Activated CD8-positive, alpha-beta T cell treated with anti-CD3 and anti-CD28 coated beads for 36 hours (primary cell): ENCODE results near the gene RASIP1. TPM values are rescaled to one million over a fixed set of nuclear protein-coding genes. Genes with fewer than 3 reads are reported as not detected.

Experiments
- ATAC-seq: fragments of 200-7000 bp; cut with Tn5 transposase; one replicate; pipeline ENCODE4 v1.10.0; 2021; ENCODE audit warnings: mild to moderate bottlenecking, moderate library complexity
- CTCF ChIA-PET: fragments of 350-600 bp; sonication (Branson Sonifier 250); formaldehyde crosslinking; loops from one replicate; lab custom pipeline; 2021; ENCODE audit warnings: antibody characterized with exemption; lab: Charles Lee
- POLR2A ChIA-PET: fragments of 350-600 bp; sonication (Branson Sonifier 250); formaldehyde crosslinking; loops from one replicate; lab custom pipeline; 2021; ENCODE audit warnings: antibody characterized with exemption; lab: Charles Lee
- DNase-seq: peaks from one replicate; pipeline ENCODE4 v3.0.0-alpha.2; 2020
- H3K27ac Mint-ChIP-seq: one replicate; pipeline ENCODE4 v1.8.0; 2021; ENCODE audit warnings: mild to moderate bottlenecking, mixed read lengths
- H3K27me3 Mint-ChIP-seq: one replicate; pipeline ENCODE4 v1.8.0; 2021; ENCODE audit warnings: mixed read lengths
- H3K36me3 Mint-ChIP-seq: one replicate; pipeline ENCODE4 v1.8.0; 2021; ENCODE audit warnings: low read depth, mixed read lengths
- H3K4me1 Mint-ChIP-seq: one replicate; pipeline ENCODE4 v1.8.0; 2021; ENCODE audit warnings: low read depth, mixed read lengths
- H3K4me3 Mint-ChIP-seq: one replicate; pipeline ENCODE4 v1.8.0; 2021; ENCODE audit warnings: mild to moderate bottlenecking, moderate library complexity, mixed read lengths
- H3K9me3 Mint-ChIP-seq: one replicate; pipeline ENCODE4 v1.8.0; 2021; ENCODE audit warnings: mixed read lengths
- intact Hi-C: fragments of 100-400 bp; cut with micrococcal nuclease; formaldehyde crosslinking; loops from one replicate; pipeline ENCODE4 v1.10.0; 2022
- total RNA-seq, 2 experiments: library from RNA; stranded (reverse); gene quantifications; one replicate each; pipeline ENCODE4 v1.2.3, GENCODE V29; 2021
- TF ChIP-seq, protein P1 (sequence below): fragments of 200-600 bp; IDR thresholded peaks from one replicate; pipeline ENCODE4 v1.8.0; 2022; ENCODE audit warnings: antibody characterized with exemption, mild to moderate bottlenecking

RASIP1 gene
- total RNA-seq, 2 experiments from 2014 or later: 0.72 to 1.2 TPM

DNA sequence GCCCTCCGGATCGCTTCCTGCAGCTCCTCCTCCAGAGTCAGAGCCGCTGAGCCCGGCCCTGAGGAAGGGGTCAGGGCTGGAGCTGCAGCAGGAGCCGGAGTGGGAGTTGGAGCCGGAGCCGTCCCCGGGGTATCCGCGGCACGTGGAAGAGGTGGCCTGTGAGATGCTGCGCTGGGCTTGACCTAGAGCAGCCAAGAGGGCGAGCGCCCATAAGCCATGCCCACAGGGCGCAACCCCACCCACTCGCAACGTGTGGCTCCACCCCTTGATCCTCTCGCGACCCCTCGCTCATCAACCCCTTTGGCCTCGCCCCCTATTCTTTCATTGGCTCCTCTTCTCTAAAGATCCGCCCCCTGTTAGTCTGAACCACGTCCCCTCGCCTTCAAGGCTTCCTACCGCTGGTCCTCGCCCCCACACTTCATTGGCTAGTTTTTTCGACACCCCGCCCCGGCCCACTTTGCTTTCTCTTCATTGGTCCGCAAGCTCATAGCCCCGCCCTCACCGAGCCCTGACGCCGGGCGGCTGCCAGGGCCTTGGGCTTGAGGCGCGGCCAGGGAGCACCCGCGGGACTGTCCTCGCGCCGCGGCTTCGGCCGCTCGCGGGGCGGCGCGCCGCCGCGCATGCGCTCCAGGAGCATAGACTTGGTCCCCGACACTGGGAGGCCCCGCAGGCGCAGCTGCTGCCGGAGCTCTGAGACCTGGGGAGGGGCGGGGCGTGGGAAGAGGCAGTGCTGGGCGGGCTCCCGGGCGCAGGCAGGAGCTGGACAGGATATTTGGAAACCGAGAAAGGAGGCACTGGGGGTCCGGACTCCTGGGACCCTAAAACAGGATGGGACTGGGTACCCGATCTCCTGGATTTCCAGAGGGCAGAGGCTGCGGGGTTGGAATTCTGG is 26.3 kb downstream of the RASIP1 start:
- peaks cover 4% of the 10 kb centered on the region for H3K9me3 Mint-ChIP-seq
- intact Hi-C loops: no loop called here
- H3K27me3 Mint-ChIP-seq: no peaks in the 10 kb centered on the region
- DNase-seq (peak; percentile 99), ATAC-seq (peak; percentile 92)
- H3K4me1 Mint-ChIP-seq: peaks cover 8% of the 10 kb centered on the region
- peak overlapping the region; percentile 84 for H3K4me3 Mint-ChIP-seq
- TF ChIP-seq, protein P1, sequence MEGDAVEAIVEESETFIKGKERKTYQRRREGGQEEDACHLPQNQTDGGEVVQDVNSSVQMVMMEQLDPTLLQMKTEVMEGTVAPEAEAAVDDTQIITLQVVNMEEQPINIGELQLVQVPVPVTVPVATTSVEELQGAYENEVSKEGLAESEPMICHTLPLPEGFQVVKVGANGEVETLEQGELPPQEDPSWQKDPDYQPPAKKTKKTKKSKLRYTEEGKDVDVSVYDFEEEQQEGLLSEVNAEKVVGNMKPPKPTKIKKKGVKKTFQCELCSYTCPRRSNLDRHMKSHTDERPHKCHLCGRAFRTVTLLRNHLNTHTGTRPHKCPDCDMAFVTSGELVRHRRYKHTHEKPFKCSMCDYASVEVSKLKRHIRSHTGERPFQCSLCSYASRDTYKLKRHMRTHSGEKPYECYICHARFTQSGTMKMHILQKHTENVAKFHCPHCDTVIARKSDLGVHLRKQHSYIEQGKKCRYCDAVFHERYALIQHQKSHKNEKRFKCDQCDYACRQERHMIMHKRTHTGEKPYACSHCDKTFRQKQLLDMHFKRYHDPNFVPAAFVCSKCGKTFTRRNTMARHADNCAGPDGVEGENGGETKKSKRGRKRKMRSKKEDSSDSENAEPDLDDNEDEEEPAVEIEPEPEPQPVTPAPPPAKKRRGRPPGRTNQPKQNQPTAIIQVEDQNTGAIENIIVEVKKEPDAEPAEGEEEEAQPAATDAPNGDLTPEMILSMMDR: no peak
- ChIA-PET POLR2A (interaction anchor here (0.7 to 1.3 kb wide), 6 partner anchors 11 to 834 kb away, joined by 3 to 5 read pairs (median 4); partner anchors contain the start of gene BCAT2), CTCF (interaction anchor here (0.9 to 1.7 kb wide), 7 partner anchors 10 to 74 kb away, joined by 3 to 8 read pairs (median 3); no protein-coding TSS in a partner anchor)
- peak overlapping the region; percentile 87 for H3K27ac Mint-ChIP-seq
- no peaks in the 10 kb centered on the region for H3K36me3 Mint-ChIP-seq

DNA sequence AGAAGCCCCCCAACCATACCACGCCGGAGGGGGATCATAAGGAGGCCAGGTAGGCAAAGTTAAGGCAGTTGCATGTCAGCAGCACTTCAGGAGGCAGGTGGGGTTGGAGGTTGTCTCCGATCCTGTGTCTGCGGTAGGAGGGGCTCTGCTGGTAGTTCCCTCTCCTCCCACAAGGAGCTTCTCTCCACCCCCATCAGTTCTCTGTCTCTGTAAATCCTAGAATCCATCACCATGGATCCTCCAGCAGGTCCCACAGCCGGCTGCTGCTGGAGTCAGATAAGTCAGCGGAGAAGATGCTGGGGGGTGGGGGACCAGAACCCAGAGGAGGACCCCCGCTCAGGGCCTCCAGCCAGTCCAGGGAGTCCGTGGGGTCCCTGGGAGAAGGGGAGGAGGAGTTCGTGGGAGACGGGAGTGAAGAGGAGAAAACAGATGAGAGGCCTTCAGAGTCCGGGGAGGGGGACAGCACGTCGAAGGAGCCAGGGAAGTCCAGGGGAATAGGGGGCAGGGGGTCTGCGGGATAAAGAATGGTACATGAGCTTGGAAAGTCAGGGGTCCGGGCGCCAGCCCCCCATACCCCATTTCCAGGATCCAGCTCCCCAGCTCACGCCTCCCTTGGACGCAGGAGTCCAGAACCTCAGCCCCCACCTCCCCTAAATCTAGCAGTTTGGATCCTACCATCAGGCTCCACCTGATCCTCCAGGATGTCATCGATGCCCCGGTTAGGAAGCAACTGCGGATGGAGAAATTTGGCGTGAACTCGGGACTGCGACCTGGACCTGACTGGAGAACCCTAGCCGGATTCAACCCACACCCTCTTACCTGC is 27.2 kb downstream of the RASIP1 start:
- ATAC-seq: no peak
- no peak for DNase-seq
- H3K4me3 Mint-ChIP-seq: peak overlapping the region; percentile 84
- no peaks in the 10 kb centered on the region for H3K36me3 Mint-ChIP-seq
- peaks cover 8% of the 10 kb centered on the region for H3K4me1 Mint-ChIP-seq
- POLR2A ChIA-PET: interaction anchor here (1.0 to 1.3 kb wide), 5 partner anchors 12 to 97 kb away, joined by 3 to 5 read pairs (median 4); partner anchors contain the start of gene BCAT2
- peaks cover 4% of the 10 kb centered on the region for H3K9me3 Mint-ChIP-seq
- TF ChIP-seq, protein P1: no peak
- H3K27me3 Mint-ChIP-seq: no peaks in the 10 kb centered on the region
- CTCF ChIA-PET: interaction anchor here (0.6 to 1.9 kb wide), 10 partner anchors 16 to 129 kb away, joined by 3 to 8 read pairs (median 4); partner anchors contain the start of gene CA11
- peak overlapping the region; percentile 20 for H3K27ac Mint-ChIP-seq
- intact Hi-C loops: no loop called here

DNA sequence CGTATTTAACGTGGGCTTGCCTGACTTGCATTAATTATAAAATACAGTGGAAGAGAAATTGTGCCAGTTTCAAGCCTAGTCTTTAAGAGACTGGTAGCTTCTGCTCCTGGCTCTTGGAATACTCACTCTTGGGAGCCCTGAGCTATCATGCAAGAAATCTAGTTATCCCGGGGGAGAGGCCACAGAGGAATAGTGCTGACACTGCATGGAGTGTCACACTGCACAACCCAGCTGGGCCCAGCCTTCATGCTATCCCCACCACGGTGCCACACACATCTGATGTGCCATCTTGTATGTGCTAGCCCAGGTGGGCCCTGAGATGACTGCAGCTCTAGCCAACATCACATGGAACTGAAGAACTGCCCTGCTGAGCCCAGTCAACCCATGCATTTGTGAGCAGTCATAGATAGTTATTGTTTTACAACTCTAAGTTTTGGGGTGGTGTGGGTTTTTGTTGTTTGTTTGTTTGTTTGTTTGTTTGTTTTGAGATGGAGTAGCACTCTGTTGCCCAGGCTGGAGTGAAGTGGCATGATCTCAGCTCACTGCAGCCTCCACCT is 29.2 kb downstream of the RASIP1 start:
- intact Hi-C loops: no loop called here
- Mint-ChIP-seq H3K27ac (no peak overlapping the region), H3K9me3 (peaks cover 4% of the 10 kb centered on the region), H3K36me3 (no peaks in the 10 kb centered on the region), H3K27me3 (no peaks in the 10 kb centered on the region), H3K4me3 (no peak overlapping the region), H3K4me1 (peaks cover 8% of the 10 kb centered on the region)
- CTCF ChIA-PET: interaction anchor here (0.8 kb wide), 1 partner anchor 35 kb away, joined by 3 read pairs; no protein-coding TSS in a partner anchor
- POLR2A ChIA-PET: no interaction called here
- TF ChIP-seq, protein P1: no peak
- DNase-seq (no peak), ATAC-seq (no peak)

DNA sequence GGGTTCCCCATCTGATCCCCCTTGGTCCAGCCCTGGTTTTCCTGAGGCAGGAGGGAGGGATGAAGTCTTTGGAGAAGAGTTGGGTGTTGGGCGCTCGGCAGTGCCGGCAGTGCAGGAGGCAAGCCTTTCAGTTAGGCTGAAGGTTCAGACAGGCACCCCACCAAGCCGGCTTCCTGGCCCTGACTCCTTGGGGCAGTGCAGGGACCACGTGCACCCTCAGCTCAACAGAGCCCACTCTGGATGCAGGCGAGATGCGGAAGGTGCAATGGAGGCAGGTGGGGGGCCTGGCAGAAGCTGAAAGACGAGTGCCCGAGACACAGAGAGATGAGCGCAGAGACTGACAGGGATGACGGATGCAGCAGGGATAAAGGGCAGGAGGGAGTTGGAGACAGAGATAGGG is 31.9 kb downstream of the RASIP1 start:
- H3K27ac Mint-ChIP-seq: no peak overlapping the region
- ATAC-seq: no peak
- no peak overlapping the region for H3K4me3 Mint-ChIP-seq
- H3K9me3 Mint-ChIP-seq: peaks cover 4% of the 10 kb centered on the region
- ChIA-PET CTCF (no interaction called here), POLR2A (no interaction called here)
- intact Hi-C loops: no loop called here
- H3K36me3 Mint-ChIP-seq: peaks cover 5% of the 10 kb centered on the region
- no peaks in the 10 kb centered on the region for H3K27me3 Mint-ChIP-seq
- DNase-seq: no peak
- TF ChIP-seq, protein P1: no peak
- no peaks in the 10 kb centered on the region for H3K4me1 Mint-ChIP-seq
